Measurements from ENCODE around the gene ETV3L. TPM values are rescaled to one million over a fixed set of nuclear protein-coding genes. Genes with fewer than 3 reads are reported as not detected.
A peak's percentile ranks its signal among the peaks of the same experiment; 100 is the strongest.

ETV3L gene
- total RNA-seq, 1 experiment from 2014 or later, result not detected

DNA sequence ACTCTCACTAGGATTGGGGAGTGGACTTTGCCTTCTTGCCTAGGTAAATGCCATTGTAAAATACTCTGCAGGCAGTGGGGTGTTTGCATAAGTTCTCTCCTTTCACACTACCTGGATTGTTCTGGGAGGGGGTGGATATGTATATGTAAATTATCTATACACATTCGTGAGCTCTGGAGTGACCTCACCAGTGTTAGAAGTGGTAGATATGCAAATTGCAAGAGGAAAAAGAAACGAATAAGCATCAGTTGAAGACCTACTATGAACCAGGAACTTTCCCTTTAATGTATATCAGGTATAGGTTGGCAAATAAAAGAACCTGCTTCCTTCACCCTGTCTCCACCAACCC is 52.6 kb downstream of the ETV3L start:
- TF ChIP-seq CTCF (IDR thresholded peaks at IDR 0.05; ENCODE audit: unreplicated experiment), result no peak
- POLR2A ChIA-PET, result interaction anchor here (1.4 kb wide), 1 partner anchor 42 kb away, joined by 11 read pairs; no protein-coding TSS in a partner anchor
- intact Hi-C loops (cut with micrococcal nuclease), result no loop called here
- Mint-ChIP-seq H3K9me3 (ENCODE audit: unreplicated experiment) (no peaks in the 10 kb centered on the region), H3K4me1 (ENCODE audit: insufficient read depth, unreplicated experiment) (peaks cover 33% of the 10 kb centered on the region), H3K4me3 (ENCODE audit: unreplicated experiment) (peak overlapping the region; percentile 95), H3K27me3 (ENCODE audit: insufficient read depth, unreplicated experiment) (peaks cover 13% of the 10 kb centered on the region), H3K27ac (ENCODE audit: low read depth, unreplicated experiment) (no peak overlapping the region), H3K36me3 (ENCODE audit: insufficient read depth, unreplicated experiment) (peaks cover 5% of the 10 kb centered on the region)
- no TSS peak for BruUV-seq (replicated peaks)
- DNase-seq (ENCODE audit: unreplicated experiment), result no peak
- CTCF ChIA-PET, result interaction anchor here (0.6 to 1.9 kb wide), 5 partner anchors 49 to 1071 kb away, joined by 3 to 6 read pairs (median 4); no protein-coding TSS in a partner anchor

GRCh38 chr1:157045250-157046218 is 54.1 kb downstream of the ETV3L start, which contains the start of gene ARHGEF11:
ARHGEF11 (minus strand) TSS chr1:157045742; CDS start chr1:157044330, 1,412 bp downstream.
- BruUV-seq (replicated peaks), result no TSS peak
- H3K36me3 Mint-ChIP-seq (ENCODE audit: insufficient read depth, unreplicated experiment), result peaks cover 5% of the 10 kb centered on the region
- CTCF ChIA-PET, result interaction anchor here (0.6 to 1.9 kb wide), 5 partner anchors 45 to 449 kb away, joined by 3 to 9 read pairs (median 5); no protein-coding TSS in a partner anchor
- TF ChIP-seq CTCF (IDR thresholded peaks at IDR 0.05; ENCODE audit: unreplicated experiment), result no peak
- no peaks in the 10 kb centered on the region for H3K9me3 Mint-ChIP-seq (ENCODE audit: unreplicated experiment)
- H3K4me1 Mint-ChIP-seq (ENCODE audit: insufficient read depth, unreplicated experiment), result peaks cover 44% of the 10 kb centered on the region
- peaks cover 13% of the 10 kb centered on the region for H3K27me3 Mint-ChIP-seq (ENCODE audit: insufficient read depth, unreplicated experiment)
- peak; percentile 95 for DNase-seq (ENCODE audit: unreplicated experiment)
- intact Hi-C loops (cut with micrococcal nuclease), result loop anchor here (1.0 kb wide), 1 partner anchor 25 kb away; no protein-coding TSS in a partner anchor
- H3K27ac Mint-ChIP-seq (ENCODE audit: low read depth, unreplicated experiment), result peak within 1 kb of the TSS; percentile 91
- H3K4me3 Mint-ChIP-seq (ENCODE audit: unreplicated experiment), result peak within 1 kb of the TSS; percentile 95
- POLR2A ChIA-PET, result interaction anchor here (0.6 to 1.5 kb wide), 7 partner anchors 11 to 94 kb away, joined by 3 to 11 read pairs (median 5); no protein-coding TSS in a partner anchor

GRCh38 chr1:157044326-157044725 is 55.3 kb downstream of the ETV3L start:
- H3K27ac Mint-ChIP-seq (ENCODE audit: low read depth, unreplicated experiment), result peak overlapping the region; percentile 91
- POLR2A ChIA-PET, result interaction anchor here (0.6 to 1.3 kb wide), 10 partner anchors 9 to 206 kb away, joined by 3 to 6 read pairs (median 4); no protein-coding TSS in a partner anchor
- peaks cover 50% of the 10 kb centered on the region for H3K4me1 Mint-ChIP-seq (ENCODE audit: insufficient read depth, unreplicated experiment)
- H3K27me3 Mint-ChIP-seq (ENCODE audit: insufficient read depth, unreplicated experiment), result peaks cover 3% of the 10 kb centered on the region
- CTCF ChIA-PET, result interaction anchor here (0.6 to 1.9 kb wide), 10 partner anchors 23 to 685 kb away, joined by 3 to 9 read pairs (median 4); no protein-coding TSS in a partner anchor
- H3K36me3 Mint-ChIP-seq (ENCODE audit: insufficient read depth, unreplicated experiment), result peaks cover 5% of the 10 kb centered on the region
- no peak for DNase-seq (ENCODE audit: unreplicated experiment)
- BruUV-seq (replicated peaks), result no TSS peak
- intact Hi-C loops (cut with micrococcal nuclease), result no loop called here
- peak overlapping the region; percentile 95 for H3K4me3 Mint-ChIP-seq (ENCODE audit: unreplicated experiment)
- no peak for TF ChIP-seq CTCF (IDR thresholded peaks at IDR 0.05; ENCODE audit: unreplicated experiment)
- H3K9me3 Mint-ChIP-seq (ENCODE audit: unreplicated experiment), result no peaks in the 10 kb centered on the region

GRCh38 chr1:157043685-157044084 is 55.9 kb downstream of the ETV3L start:
- H3K27ac Mint-ChIP-seq (ENCODE audit: low read depth, unreplicated experiment), result peak overlapping the region; percentile 91
- CTCF ChIA-PET, result interaction anchor here (0.6 to 1.9 kb wide), 9 partner anchors 8 to 152 kb away, joined by 3 to 9 read pairs (median 3); no protein-coding TSS in a partner anchor
- peaks cover 55% of the 10 kb centered on the region for H3K4me1 Mint-ChIP-seq (ENCODE audit: insufficient read depth, unreplicated experiment)
- no peaks in the 10 kb centered on the region for H3K27me3 Mint-ChIP-seq (ENCODE audit: insufficient read depth, unreplicated experiment)
- H3K4me3 Mint-ChIP-seq (ENCODE audit: unreplicated experiment), result peak overlapping the region; percentile 95
- H3K36me3 Mint-ChIP-seq (ENCODE audit: insufficient read depth, unreplicated experiment), result peaks cover 5% of the 10 kb centered on the region
- no peaks in the 10 kb centered on the region for H3K9me3 Mint-ChIP-seq (ENCODE audit: unreplicated experiment)
- intact Hi-C loops (cut with micrococcal nuclease), result no loop called here
- TF ChIP-seq CTCF (IDR thresholded peaks at IDR 0.05; ENCODE audit: unreplicated experiment), result no peak
- DNase-seq (ENCODE audit: unreplicated experiment), result no peak
- POLR2A ChIA-PET, result interaction anchor here (0.6 to 1.3 kb wide), 3 partner anchors 8 to 343 kb away, joined by 3 read pairs; no protein-coding TSS in a partner anchor
- no TSS peak for BruUV-seq (replicated peaks)
